HG03064 (cell line): Measurements from ENCODE around the gene PFKL.
"Not testable (repeated sequence)": the region's sequence is repeated elsewhere in the genome, so short reads cannot be mapped to it uniquely, and the experiment has no call there.

Source experiments
- ATAC-seq: cut with Tn5 transposase; IDR thresholded peaks from one replicate; pipeline ENCODE4 v1.9.1; 2021; ENCODE audit warnings: low read depth; ENCODE audit not compliant: unreplicated experiment

The PFKL gene

GRCh38 chr21:44275041-44275440, 24.8 kb upstream of the PFKL start:
- no peak for ATAC-seq

- ATAC-seq, result no peak
These were observed 20.2 kb upstream of the PFKL start for GRCh38 chr21:44279354-44280260.

GRCh38 chr21:44281801-44282200, 18.1 kb upstream of the PFKL start:
- no peak for ATAC-seq

DNA sequence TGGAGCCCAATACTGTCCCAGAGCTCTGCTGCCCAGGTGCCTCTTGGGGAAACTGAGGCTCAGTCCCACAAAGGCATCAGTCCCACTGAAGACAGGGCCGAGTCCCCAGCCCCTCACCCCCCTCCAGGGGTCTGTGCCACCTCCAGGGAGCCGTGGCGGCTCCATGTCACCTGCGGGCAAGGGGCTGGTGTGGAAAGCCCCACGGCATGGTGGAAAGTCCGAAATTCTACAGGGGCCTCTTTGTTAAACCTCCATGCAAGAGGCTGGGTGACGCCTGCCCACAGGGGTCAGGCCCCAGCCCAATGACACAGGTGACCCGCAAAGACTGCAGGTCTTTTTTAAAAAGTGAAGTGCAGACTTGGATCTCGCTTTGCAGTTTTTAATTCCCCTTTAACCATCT, 17.5 kb upstream of the PFKL start:
- no peak for ATAC-seq

DNA sequence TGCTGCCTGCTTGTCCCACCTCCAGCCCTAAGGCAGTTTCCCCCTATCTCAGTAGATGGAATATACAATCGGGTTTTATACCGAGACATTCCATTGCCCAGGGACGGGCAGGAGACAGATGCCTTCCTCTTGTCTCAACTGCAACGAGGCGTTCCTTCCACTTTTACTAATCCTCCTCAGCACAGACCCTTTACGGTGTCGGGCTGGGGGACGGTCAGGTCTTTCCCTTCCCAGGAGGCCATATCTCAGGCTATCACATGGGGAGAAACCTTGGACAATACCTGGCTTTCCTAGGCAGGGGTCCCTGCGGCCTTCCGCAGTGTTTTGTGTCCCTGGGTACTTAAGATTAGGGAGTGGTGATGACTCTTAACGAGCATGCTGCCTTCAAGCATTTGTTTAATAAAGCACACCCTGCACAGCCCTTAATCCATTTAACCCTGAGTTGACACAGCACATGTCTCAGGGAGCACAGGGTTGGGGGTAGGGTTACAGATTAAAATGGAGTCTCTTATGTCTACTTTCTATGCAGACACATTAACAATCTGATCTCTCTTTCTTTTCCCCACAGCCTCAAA, 16.6 kb upstream of the PFKL start:
- ATAC-seq, result not testable (repeated sequence)

GRCh38 chr21:44283948-44284347, 15.9 kb upstream of the PFKL start:
- ATAC-seq, result no peak

- no peak for ATAC-seq
These were observed 14.5 kb upstream of the PFKL start, which contains the start of gene AIRE for GRCh38 chr21:44285138-44285992. TSS of gene AIRE (plus strand) at chr21:44285876. CDS start at chr21:44286007, 131 bp downstream.

GRCh38 chr21:44286086-44286715, 13.7 kb upstream of the PFKL start:
- ATAC-seq, result no peak

DNA sequence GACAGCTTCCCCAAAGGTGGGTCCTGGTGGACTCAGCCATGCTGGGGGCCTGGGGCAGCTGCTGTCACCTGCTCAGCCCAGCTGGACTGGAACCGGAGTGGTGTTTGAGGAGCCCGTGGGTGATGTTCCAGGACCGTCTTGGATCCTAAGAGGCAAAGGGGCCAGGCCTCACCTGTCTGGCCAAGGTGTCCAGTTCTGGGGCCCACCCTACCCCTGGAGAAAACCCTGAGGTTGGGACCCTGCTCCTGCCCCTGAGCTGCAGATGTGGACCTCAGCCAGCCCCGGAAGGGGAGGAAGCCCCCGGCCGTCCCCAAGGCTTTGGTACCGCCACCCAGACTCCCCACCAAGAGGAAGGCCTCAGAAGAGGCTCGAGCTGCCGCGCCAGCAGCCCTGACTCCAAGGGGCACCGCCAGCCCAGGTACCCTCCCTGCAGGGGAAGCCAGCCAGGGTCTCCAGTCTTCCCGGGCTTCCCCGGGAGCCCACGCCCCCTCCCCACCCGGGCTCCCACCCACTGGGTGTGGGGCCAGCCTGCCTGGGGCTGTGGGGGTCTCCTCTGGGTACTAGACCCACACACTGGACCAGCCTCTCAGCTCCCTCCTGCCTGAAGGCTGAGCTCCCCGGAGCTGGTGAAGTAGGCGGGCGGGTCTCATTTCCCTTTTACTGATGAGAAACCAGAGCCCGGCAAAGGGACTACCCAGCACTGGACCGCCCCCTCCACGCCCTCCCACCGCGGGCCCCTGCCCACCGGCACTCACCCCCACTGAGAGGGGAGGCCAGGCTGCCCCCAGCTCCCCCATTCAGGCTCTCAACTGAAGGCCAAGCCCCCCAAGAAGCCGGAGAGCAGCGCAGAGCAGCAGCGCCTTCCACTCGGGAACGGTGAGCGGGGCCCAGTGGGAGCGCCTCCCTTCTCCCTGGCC, 12.9 kb upstream of the PFKL start:
- no peak for ATAC-seq

GRCh38 chr21:44288251-44289110, 11.4 kb upstream of the PFKL start:
- no peak for ATAC-seq

DNA sequence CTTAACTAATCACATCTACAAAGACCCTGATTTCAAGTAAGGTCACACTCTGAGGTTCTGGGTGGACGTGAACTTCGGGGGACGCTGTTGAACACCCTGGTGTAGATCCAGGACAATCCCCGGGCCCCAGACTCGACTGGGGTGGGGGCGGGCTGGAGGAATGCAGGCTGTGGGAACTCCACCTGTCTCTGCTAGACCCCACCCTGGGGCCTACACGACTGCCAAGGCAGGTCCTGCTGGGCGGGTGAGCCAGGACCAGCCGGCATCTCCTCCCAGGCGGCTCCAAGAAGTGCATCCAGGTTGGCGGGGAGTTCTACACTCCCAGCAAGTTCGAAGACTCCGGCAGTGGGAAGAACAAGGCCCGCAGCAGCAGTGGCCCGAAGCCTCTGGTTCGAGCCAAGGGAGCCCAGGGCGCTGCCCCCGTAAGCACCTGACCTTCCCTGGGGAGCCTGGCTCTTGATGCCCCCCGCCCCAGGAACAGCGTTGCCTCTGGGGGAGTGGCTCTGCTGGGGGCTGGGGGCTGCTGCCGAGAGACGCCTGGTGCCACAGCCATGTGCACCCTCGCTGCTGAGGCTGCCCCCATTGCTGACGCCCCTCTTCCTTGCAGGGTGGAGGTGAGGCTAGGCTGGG, 10.4 kb upstream of the PFKL start:
- ATAC-seq, result no peak

GRCh38 chr21:44290327-44291077, 9.4 kb upstream of the PFKL start:
- no peak for ATAC-seq

DNA sequence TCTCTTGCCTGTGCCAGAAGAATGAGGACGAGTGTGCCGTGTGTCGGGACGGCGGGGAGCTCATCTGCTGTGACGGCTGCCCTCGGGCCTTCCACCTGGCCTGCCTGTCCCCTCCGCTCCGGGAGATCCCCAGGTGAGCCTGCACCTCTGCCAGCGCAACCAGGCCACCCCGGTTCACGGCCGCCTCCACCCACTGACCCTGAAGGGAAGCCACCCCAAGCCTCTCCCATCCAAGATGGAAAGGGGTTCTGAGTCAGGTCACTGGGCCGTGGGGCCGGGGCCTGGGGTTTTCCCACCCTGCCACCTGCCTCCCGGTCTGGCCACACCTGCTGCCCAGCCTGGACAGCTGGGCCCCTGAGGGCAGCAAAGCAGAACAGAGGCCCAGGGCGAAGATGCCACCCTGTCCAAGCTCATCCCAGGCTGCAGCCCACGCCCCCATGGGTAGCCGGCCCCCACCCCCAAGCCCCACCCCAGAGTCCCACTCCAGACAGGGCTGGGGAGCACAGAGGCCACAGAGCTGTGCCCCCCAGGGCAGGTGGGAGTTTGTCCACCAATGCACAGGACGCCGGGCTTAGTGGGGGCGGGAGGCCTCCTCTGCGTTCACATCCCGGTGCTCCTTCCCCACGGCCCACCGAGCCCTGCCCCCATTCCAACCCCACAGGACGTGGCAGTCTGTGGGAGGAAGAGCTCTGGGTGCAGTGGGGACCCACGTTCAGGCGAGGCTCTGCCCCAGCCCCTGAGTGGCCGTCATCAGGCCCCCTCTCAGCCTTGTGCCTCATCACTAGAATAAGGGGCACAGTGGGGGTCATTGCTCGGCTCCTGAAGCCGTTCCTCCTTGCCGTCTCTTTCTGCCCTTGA, 8.5 kb upstream of the PFKL start:
- no peak for ATAC-seq

DNA sequence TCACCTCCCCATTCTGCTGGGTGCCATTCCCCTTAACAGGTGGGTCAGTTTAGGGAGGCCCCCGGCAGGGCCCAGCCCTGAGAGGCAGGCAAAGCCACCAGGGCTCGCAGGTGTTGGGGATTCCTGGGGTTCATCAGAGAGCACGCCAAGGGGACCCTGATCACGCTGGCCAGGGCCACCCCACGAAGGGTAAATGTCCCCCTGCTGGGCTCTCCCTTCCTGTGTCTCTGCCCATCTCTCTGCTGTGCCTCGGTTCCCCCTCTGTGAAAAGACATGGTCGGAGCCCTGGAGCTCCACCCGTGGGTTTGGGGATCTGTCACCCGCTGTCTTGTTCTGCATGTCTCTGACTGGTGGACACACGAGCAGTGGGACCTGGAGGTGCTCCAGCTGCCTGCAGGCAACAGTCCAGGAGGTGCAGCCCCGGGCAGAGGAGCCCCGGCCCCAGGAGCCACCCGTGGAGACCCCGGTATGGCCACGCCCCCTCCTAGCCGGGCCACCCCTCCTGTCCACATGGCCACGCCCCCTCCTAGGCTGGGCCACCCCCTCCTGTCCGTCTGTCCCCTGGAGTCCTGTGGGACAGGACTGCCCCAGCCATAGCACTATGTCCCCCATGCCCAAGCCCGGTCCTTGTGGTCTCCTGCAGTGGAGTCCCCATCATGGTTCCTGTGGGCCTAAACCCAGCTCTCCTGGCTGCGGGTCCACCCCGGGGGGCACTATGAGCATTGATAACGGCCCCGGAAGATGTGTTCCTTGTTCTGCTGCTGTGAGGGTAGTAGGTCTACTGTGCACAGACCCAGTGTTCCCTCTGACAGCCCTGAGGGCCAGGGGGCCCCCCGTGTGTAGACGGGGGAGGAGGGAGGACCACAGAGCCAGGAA, 7.7 kb upstream of the PFKL start:
- ATAC-seq, result no peak

DNA sequence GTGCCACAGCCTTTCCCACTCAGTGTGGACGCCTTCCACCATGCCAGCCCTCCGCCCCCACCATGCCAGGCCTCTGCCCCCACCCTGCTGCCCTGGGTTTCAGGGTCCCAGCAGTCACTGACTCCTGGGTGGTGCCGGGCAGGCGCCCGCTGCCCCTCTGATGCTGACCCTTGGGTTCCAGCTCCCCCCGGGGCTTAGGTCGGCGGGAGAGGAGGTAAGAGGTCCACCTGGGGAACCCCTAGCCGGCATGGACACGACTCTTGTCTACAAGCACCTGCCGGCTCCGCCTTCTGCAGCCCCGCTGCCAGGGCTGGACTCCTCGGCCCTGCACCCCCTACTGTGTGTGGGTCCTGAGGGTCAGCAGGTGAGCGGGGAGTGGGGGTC, 7.0 kb upstream of the PFKL start:
- ATAC-seq, result no peak
